Right atrium auricular region (tissue), 2 donors: Measurements from ENCODE around the gene PPP4C. TPM values are rescaled to one million over a fixed set of nuclear protein-coding genes. Genes with fewer than 3 reads are reported as not detected.

ENCODE experiments used
- DNase-seq: peaks from one replicate; pipeline ENCODE4 v3.0.0-alpha.2; 2019; ENCODE audit warnings: low spot score
- H3K27ac ChIP-seq, 2 donors: fragments of 200-600 bp; sonication (generic); 1 replicate in 1 of 2; 2 replicates in 1 of 2; pipeline ENCODE4 v1.5.1; 2016 to 2019
- H3K27me3 ChIP-seq, 2 donors: fragments of 200-600 bp; sonication (generic); one replicate each; pipeline versions ENCODE4 v1.5.1 to v1.6.0; 2017 to 2019
- H3K36me3 ChIP-seq: fragments of 200-600 bp; sonication (generic); one replicate; pipeline ENCODE4 v1.5.1; 2016
- H3K4me1 ChIP-seq, 2 donors: fragments of 200-600 bp; sonication (generic); one replicate each; pipeline versions ENCODE4 v1.5.1 to v1.6.0; 2017 to 2019
- H3K4me3 ChIP-seq, 2 donors: fragments of 200-600 bp; sonication (generic); 1 replicate in 1 of 2; 2 replicates in 1 of 2; pipeline ENCODE4 v1.5.1; 2017 to 2019; ENCODE audit warnings: mild to moderate bottlenecking in 1 of 2, moderate library complexity in 1 of 2
- H3K9me3 ChIP-seq, 2 donors: fragments of 200-600 bp; sonication (generic); one replicate each; pipeline ENCODE4 v1.5.1; 2019
- CTCF ChIP-seq, 2 donors: fragments of 200-600 bp; sonication (generic); IDR thresholded peaks; one replicate each; pipeline ENCODE4 v1.5.1; 2019; ENCODE audit warnings: antibody characterized with exemption in 2 of 2
- total RNA-seq, 2 donors: library from RNA; depleted of rRNA; stranded (reverse); fragments of >200 nt; gene quantifications; one replicate each; pipeline ENCODE4 v1.1.0, GENCODE V29; 2016

Gene PPP4C
- total RNA-seq = 10 to 100 TPM; 23.2 to 32.7 TPM

GRCh38 chr16:30075503-30076275, at the start of gene PPP4C:
TSS of gene PPP4C (plus strand) at chr16:30075994. CDS start at chr16:30076378, 384 bp downstream.
- H3K36me3 ChIP-seq = peaks cover 40% of the 10 kb centered on the region
- H3K9me3 ChIP-seq = no peaks in the 10 kb centered on the region
- peaks cover 0 to 43% of the 10 kb centered on the region in 2 donors for H3K4me1 ChIP-seq
- peak; percentile 92 for DNase-seq
- no peaks in the 10 kb centered on the region for H3K27me3 ChIP-seq
- TF ChIP-seq CTCF (IDR thresholded peaks at IDR 0.05) = peak in 1 of 2 donors; percentile 4
- peak within 1 kb of the TSS; percentile 92 to 93 for H3K27ac ChIP-seq
- H3K4me3 ChIP-seq = peak within 1 kb of the TSS; percentile 96 to 97

- no peaks in the 10 kb centered on the region for H3K36me3 ChIP-seq
- peaks cover 6 to 13% of the 10 kb centered on the region in 2 donors for H3K27me3 ChIP-seq
- H3K27ac ChIP-seq = no peak overlapping the region
- H3K4me1 ChIP-seq = peaks cover 0 to 12% of the 10 kb centered on the region in 2 donors
- no peak for TF ChIP-seq CTCF (IDR thresholded peaks at IDR 0.05)
- no peak overlapping the region for H3K4me3 ChIP-seq
- H3K9me3 ChIP-seq = no peaks in the 10 kb centered on the region
- no peak for DNase-seq
These were observed 49.3 kb upstream of the PPP4C start for GRCh38 chr16:30026449-30026848.

- Histone ChIP-seq H3K27ac (no peak overlapping the region), H3K4me3 (no peak overlapping the region), H3K4me1 (peaks cover 0 to 13% of the 10 kb centered on the region in 2 donors), H3K27me3 (peaks cover 13 to 18% of the 10 kb centered on the region in 2 donors), H3K36me3 (no peaks in the 10 kb centered on the region), H3K9me3 (no peaks in the 10 kb centered on the region)
- no peak for DNase-seq
- TF ChIP-seq CTCF (IDR thresholded peaks at IDR 0.05) = no peak
These were observed 48.0 kb upstream of the PPP4C start for GRCh38 chr16:30027588-30028437.

GRCh38 chr16:30028438-30029076, 47.2 kb upstream of the PPP4C start:
- Histone ChIP-seq H3K9me3 (no peaks in the 10 kb centered on the region), H3K4me1 (peaks cover 0 to 13% of the 10 kb centered on the region in 2 donors), H3K4me3 (no peak overlapping the region), H3K27me3 (peaks cover 15 to 18% of the 10 kb centered on the region in 2 donors), H3K27ac (no peak overlapping the region), H3K36me3 (no peaks in the 10 kb centered on the region)
- DNase-seq = no peak
- TF ChIP-seq CTCF (IDR thresholded peaks at IDR 0.05) = no peak

GRCh38 chr16:30030011-30030685, 45.6 kb upstream of the PPP4C start:
- Histone ChIP-seq H3K36me3 (no peaks in the 10 kb centered on the region), H3K27ac (no peak overlapping the region), H3K4me3 (no peak overlapping the region), H3K27me3 (peaks cover 17 to 23% of the 10 kb centered on the region in 2 donors), H3K4me1 (peaks cover 0 to 13% of the 10 kb centered on the region in 2 donors), H3K9me3 (no peaks in the 10 kb centered on the region)
- no peak for DNase-seq
- no peak for TF ChIP-seq CTCF (IDR thresholded peaks at IDR 0.05)
